NT2/D1 (cell line): ENCODE results near the gene NDUFB5.

Experiments used
- YY1 ChIP-seq: IDR thresholded peaks from 2 replicates; pipeline ENCODE4 v1.6.1; 2011; ENCODE audit not compliant: insufficient read length, insufficient read depth
- ZNF274 ChIP-seq: IDR thresholded peaks from 2 replicates; pipeline ENCODE4 v1.6.1; 2011; ENCODE audit warnings: mild to moderate bottlenecking, low read depth, low read length

DNA sequence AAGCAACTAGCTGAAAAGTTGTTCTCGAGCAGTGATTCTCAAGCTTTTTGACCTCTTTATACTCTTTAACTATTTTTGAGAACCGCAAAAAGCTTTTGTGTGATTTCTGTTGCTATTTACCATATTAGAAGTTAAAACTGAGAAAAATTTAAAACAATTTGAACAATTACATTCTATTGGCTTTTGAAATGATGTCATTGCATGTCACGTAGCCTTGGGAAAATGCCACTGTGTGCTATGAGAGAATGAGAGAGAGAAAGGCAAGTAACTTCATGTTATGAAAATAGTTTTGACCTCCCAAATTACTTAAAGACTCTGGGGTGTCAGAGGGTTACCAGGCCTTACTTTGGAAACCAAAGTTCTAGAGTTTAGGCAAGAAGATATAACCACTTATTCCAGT lies 56.3 kb downstream of the NDUFB5 start:
- TF ChIP-seq ZNF274 = no peak
- no peak for TF ChIP-seq YY1
